Inflammatory macrophage treated with lipopolysaccharide for 1 hour (primary cell): ENCODE results near the gene ZNF764.

Source experiments
- DNase-seq, 2 donors: peaks; one replicate each; pipeline ENCODE4 v3.0.0-alpha.2; 2020 to 2022

Gene ZNF764

GRCh38 chr16:30569746-30570635 is 11.8 kb upstream of the ZNF764 start:
- no peak for DNase-seq

GRCh38 chr16:30569281-30569680 is 11.1 kb upstream of the ZNF764 start:
- no peak for DNase-seq

- peak; percentile 53 to 79 for DNase-seq
Observed at GRCh38 chr16:30567991-30568638, 9.9 kb upstream of the ZNF764 start.

GRCh38 chr16:30567160-30567990 is 9.2 kb upstream of the ZNF764 start:
- peak; percentile 12 to 47 for DNase-seq

GRCh38 chr16:30566531-30566930 is 8.4 kb upstream of the ZNF764 start:
- no peak for DNase-seq

- DNase-seq = no peak
Observed at GRCh38 chr16:30565984-30566383, 7.8 kb upstream of the ZNF764 start.

GRCh38 chr16:30565526-30565925 is 7.4 kb upstream of the ZNF764 start:
- no peak for DNase-seq

GRCh38 chr16:30562021-30562420 is 3.8 kb upstream of the ZNF764 start:
- no peak for DNase-seq

GRCh38 chr16:30561089-30561816 is 3.1 kb upstream of the ZNF764 start:
- peak in 1 of 2 donors; percentile 18 for DNase-seq

- peak in 1 of 2 donors; percentile 45 for DNase-seq
Observed at GRCh38 chr16:30559690-30560089, 1.5 kb upstream of the ZNF764 start.

- DNase-seq = no peak
Observed at GRCh38 chr16:30558789-30559377, 709 bp upstream of the ZNF764 start.

GRCh38 chr16:30557707-30557956 is 542 bp downstream of the ZNF764 start:
- DNase-seq = no peak

- DNase-seq = no peak
Observed at GRCh38 chr16:30556125-30556473, 2.1 kb downstream of the ZNF764 start.

GRCh38 chr16:30555315-30556124 is 2.7 kb downstream of the ZNF764 start:
- DNase-seq = no peak

- DNase-seq = no peak
Observed at GRCh38 chr16:30554557-30555314, 3.4 kb downstream of the ZNF764 start.

- DNase-seq = peak in 1 of 2 donors; percentile 16
Observed at GRCh38 chr16:30553393-30553899, 4.7 kb downstream of the ZNF764 start.

- no peak for DNase-seq
Observed at GRCh38 chr16:30552956-30553355, 5.2 kb downstream of the ZNF764 start.

- DNase-seq = no peak
Observed at GRCh38 chr16:30551781-30552180, 6.4 kb downstream of the ZNF764 start.

GRCh38 chr16:30548416-30549253 is 9.5 kb downstream of the ZNF764 start:
- no peak for DNase-seq

- DNase-seq = peak in 1 of 2 donors; percentile 52
Observed at GRCh38 chr16:30546115-30546514, 12.1 kb downstream of the ZNF764 start.
